IPS-18a (cell line): ENCODE results near the gene BBS9.

ENCODE experiments used
- H3K27ac ChIP-seq: one replicate; pipeline ENCODE4 v1.5.1; 2013; ENCODE audit warnings: low read length
- H3K27me3 ChIP-seq: one replicate; pipeline ENCODE4 v1.6.1; 2013; ENCODE audit warnings: mild to moderate bottlenecking, low read length; ENCODE audit not compliant: control insufficient read depth, insufficient read depth
- H3K36me3 ChIP-seq: one replicate; pipeline ENCODE4 v1.6.1; 2013; ENCODE audit warnings: low read depth, low read length; ENCODE audit not compliant: control insufficient read depth
- H3K4me1 ChIP-seq: one replicate; pipeline ENCODE4 v1.6.1; 2013; ENCODE audit warnings: low read depth, low read length; ENCODE audit not compliant: control insufficient read depth
- H3K4me3 ChIP-seq: one replicate; pipeline ENCODE4 v1.5.1; 2013; ENCODE audit warnings: low read length
- H3K9ac ChIP-seq: one replicate; pipeline ENCODE4 v1.6.1; 2013; ENCODE audit warnings: mild to moderate bottlenecking, low read length, moderate library complexity
- H3K9me3 ChIP-seq: one replicate; pipeline ENCODE4 v1.6.1; 2013; ENCODE audit warnings: low read depth, low read length; ENCODE audit not compliant: control insufficient read depth

BBS9 gene

GRCh38 chr7:33539198-33539597, 409.8 kb downstream of the BBS9 start:
- Histone ChIP-seq H3K27me3 (no peaks in the 10 kb centered on the region), H3K9me3 (peaks cover 8% of the 10 kb centered on the region), H3K4me1 (peaks cover 10% of the 10 kb centered on the region), H3K4me3 (no peak overlapping the region), H3K9ac (no peak overlapping the region), H3K36me3 (no peaks in the 10 kb centered on the region), H3K27ac (no peak overlapping the region)

GRCh38 chr7:33539659-33540400, 410.5 kb downstream of the BBS9 start:
- H3K4me3 ChIP-seq, result no peak overlapping the region
- no peak overlapping the region for H3K9ac ChIP-seq
- no peak overlapping the region for H3K27ac ChIP-seq
- H3K4me1 ChIP-seq, result peaks cover 6% of the 10 kb centered on the region
- no peaks in the 10 kb centered on the region for H3K27me3 ChIP-seq
- H3K36me3 ChIP-seq, result no peaks in the 10 kb centered on the region
- peaks cover 8% of the 10 kb centered on the region for H3K9me3 ChIP-seq

GRCh38 chr7:33547880-33548279, 418.5 kb downstream of the BBS9 start:
- no peaks in the 10 kb centered on the region for H3K27me3 ChIP-seq
- no peaks in the 10 kb centered on the region for H3K4me1 ChIP-seq
- H3K9me3 ChIP-seq, result no peaks in the 10 kb centered on the region
- no peak overlapping the region for H3K4me3 ChIP-seq
- no peaks in the 10 kb centered on the region for H3K36me3 ChIP-seq
- no peak overlapping the region for H3K9ac ChIP-seq
- no peak overlapping the region for H3K27ac ChIP-seq

GRCh38 chr7:33550363-33550762, 421.0 kb downstream of the BBS9 start:
- H3K27me3 ChIP-seq, result no peaks in the 10 kb centered on the region
- H3K9me3 ChIP-seq, result no peaks in the 10 kb centered on the region
- H3K27ac ChIP-seq, result no peak overlapping the region
- no peaks in the 10 kb centered on the region for H3K36me3 ChIP-seq
- H3K4me3 ChIP-seq, result no peak overlapping the region
- no peak overlapping the region for H3K9ac ChIP-seq
- H3K4me1 ChIP-seq, result no peaks in the 10 kb centered on the region

GRCh38 chr7:33550979-33551378, 421.6 kb downstream of the BBS9 start:
- Histone ChIP-seq H3K9me3 (no peaks in the 10 kb centered on the region), H3K9ac (no peak overlapping the region), H3K27me3 (no peaks in the 10 kb centered on the region), H3K4me3 (no peak overlapping the region), H3K36me3 (no peaks in the 10 kb centered on the region), H3K27ac (no peak overlapping the region), H3K4me1 (no peaks in the 10 kb centered on the region)

- no peaks in the 10 kb centered on the region for H3K36me3 ChIP-seq
- H3K9ac ChIP-seq, result no peak overlapping the region
- no peak overlapping the region for H3K4me3 ChIP-seq
- no peaks in the 10 kb centered on the region for H3K27me3 ChIP-seq
- no peaks in the 10 kb centered on the region for H3K9me3 ChIP-seq
- no peaks in the 10 kb centered on the region for H3K4me1 ChIP-seq
- H3K27ac ChIP-seq, result no peak overlapping the region
Measured at GRCh38 chr7:33554046-33554445, 424.7 kb downstream of the BBS9 start.

- no peak overlapping the region for H3K9ac ChIP-seq
- H3K4me1 ChIP-seq, result no peaks in the 10 kb centered on the region
- no peaks in the 10 kb centered on the region for H3K9me3 ChIP-seq
Measured at GRCh38 chr7:33554576-33554975, 425.2 kb downstream of the BBS9 start.

GRCh38 chr7:33556472-33556871, 427.1 kb downstream of the BBS9 start:
- Histone ChIP-seq H3K27me3 (no peaks in the 10 kb centered on the region), H3K27ac (no peak overlapping the region), H3K4me1 (no peaks in the 10 kb centered on the region), H3K4me3 (no peak overlapping the region), H3K36me3 (no peaks in the 10 kb centered on the region), H3K9ac (no peak overlapping the region), H3K9me3 (no peaks in the 10 kb centered on the region)

More at GRCh38 chr7:33554576-33554975, 425.2 kb downstream of the BBS9 start:
- H3K27me3 ChIP-seq, result no peaks in the 10 kb centered on the region
- H3K27ac ChIP-seq, result no peak overlapping the region
- H3K36me3 ChIP-seq, result no peaks in the 10 kb centered on the region
- no peak overlapping the region for H3K4me3 ChIP-seq

GRCh38 chr7:33558549-33559323, 429.4 kb downstream of the BBS9 start:
- no peaks in the 10 kb centered on the region for H3K9me3 ChIP-seq
- H3K4me1 ChIP-seq, result no peaks in the 10 kb centered on the region
- H3K4me3 ChIP-seq, result no peak overlapping the region
- no peaks in the 10 kb centered on the region for H3K36me3 ChIP-seq
- H3K27me3 ChIP-seq, result no peaks in the 10 kb centered on the region
- H3K27ac ChIP-seq, result no peak overlapping the region
- no peak overlapping the region for H3K9ac ChIP-seq

- H3K27ac ChIP-seq, result no peak overlapping the region
- no peaks in the 10 kb centered on the region for H3K27me3 ChIP-seq
- H3K36me3 ChIP-seq, result no peaks in the 10 kb centered on the region
- H3K9me3 ChIP-seq, result no peaks in the 10 kb centered on the region
- no peak overlapping the region for H3K9ac ChIP-seq
- H3K4me3 ChIP-seq, result no peak overlapping the region
- H3K4me1 ChIP-seq, result no peaks in the 10 kb centered on the region
Measured at GRCh38 chr7:33559324-33559710, 430.0 kb downstream of the BBS9 start.

- H3K9me3 ChIP-seq, result no peaks in the 10 kb centered on the region
- no peak overlapping the region for H3K4me3 ChIP-seq
- no peaks in the 10 kb centered on the region for H3K27me3 ChIP-seq
- no peaks in the 10 kb centered on the region for H3K4me1 ChIP-seq
- no peaks in the 10 kb centered on the region for H3K36me3 ChIP-seq
- no peak overlapping the region for H3K27ac ChIP-seq
- H3K9ac ChIP-seq, result no peak overlapping the region
Measured at GRCh38 chr7:33562996-33563395, 433.6 kb downstream of the BBS9 start.

- no peak overlapping the region for H3K27ac ChIP-seq
- no peak overlapping the region for H3K4me3 ChIP-seq
- H3K36me3 ChIP-seq, result no peaks in the 10 kb centered on the region
- no peaks in the 10 kb centered on the region for H3K27me3 ChIP-seq
- no peaks in the 10 kb centered on the region for H3K4me1 ChIP-seq
- H3K9ac ChIP-seq, result no peak overlapping the region
- H3K9me3 ChIP-seq, result no peaks in the 10 kb centered on the region
Measured at GRCh38 chr7:33563651-33564050, 434.3 kb downstream of the BBS9 start.
